ENCODE results near the gene FGF21.

FGF21 gene, protein sequence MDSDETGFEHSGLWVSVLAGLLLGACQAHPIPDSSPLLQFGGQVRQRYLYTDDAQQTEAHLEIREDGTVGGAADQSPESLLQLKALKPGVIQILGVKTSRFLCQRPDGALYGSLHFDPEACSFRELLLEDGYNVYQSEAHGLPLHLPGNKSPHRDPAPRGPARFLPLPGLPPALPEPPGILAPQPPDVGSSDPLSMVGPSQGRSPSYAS

DNA sequence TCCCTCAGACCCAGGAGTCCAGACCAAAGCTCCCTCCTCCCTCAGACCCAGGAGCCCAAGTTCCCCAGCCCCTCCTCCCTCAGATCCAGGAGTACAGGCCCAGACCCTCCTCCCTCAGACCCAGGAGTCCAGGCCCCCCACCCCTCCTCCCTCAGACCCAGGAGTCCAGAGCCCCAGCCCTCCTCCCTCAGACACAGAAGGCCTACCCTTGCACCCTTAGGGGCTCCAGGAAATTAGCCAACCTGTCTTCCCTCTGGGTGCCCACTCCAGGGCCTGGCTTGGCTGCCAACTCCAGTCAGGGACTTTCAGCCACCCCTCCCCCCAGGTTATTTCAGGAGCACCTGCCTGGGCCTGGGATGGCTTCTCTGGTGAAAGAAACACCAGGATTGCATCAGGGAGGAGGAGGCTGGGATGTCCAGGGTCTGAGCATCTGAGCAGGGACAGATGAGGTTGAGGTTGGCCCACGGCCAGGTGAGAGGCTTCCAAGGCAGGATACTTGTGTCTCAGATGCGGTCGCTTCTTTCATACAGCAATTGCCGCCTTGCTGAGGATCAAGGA, at the start of gene FGF21:
TSS of gene FGF21 (plus strand) at position 441 of the 558 bp plus-strand sequence. CDS start 713 bp downstream, outside the sequence.
- TF ChIP-seq, protein P1, sequence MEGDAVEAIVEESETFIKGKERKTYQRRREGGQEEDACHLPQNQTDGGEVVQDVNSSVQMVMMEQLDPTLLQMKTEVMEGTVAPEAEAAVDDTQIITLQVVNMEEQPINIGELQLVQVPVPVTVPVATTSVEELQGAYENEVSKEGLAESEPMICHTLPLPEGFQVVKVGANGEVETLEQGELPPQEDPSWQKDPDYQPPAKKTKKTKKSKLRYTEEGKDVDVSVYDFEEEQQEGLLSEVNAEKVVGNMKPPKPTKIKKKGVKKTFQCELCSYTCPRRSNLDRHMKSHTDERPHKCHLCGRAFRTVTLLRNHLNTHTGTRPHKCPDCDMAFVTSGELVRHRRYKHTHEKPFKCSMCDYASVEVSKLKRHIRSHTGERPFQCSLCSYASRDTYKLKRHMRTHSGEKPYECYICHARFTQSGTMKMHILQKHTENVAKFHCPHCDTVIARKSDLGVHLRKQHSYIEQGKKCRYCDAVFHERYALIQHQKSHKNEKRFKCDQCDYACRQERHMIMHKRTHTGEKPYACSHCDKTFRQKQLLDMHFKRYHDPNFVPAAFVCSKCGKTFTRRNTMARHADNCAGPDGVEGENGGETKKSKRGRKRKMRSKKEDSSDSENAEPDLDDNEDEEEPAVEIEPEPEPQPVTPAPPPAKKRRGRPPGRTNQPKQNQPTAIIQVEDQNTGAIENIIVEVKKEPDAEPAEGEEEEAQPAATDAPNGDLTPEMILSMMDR (IDR thresholded peaks at IDR 0.05; ENCODE audit: low read depth, low read length, missing control alignments): no peak
- DNase-seq (ENCODE audit: extremely low read depth, low read depth): no peak
- H3K4me3 ChIP-seq (replicated peaks; ENCODE audit: low read depth, low read length): no peak within 1 kb of the TSS

DNA sequence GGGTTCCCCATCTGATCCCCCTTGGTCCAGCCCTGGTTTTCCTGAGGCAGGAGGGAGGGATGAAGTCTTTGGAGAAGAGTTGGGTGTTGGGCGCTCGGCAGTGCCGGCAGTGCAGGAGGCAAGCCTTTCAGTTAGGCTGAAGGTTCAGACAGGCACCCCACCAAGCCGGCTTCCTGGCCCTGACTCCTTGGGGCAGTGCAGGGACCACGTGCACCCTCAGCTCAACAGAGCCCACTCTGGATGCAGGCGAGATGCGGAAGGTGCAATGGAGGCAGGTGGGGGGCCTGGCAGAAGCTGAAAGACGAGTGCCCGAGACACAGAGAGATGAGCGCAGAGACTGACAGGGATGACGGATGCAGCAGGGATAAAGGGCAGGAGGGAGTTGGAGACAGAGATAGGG, 46.9 kb upstream of the FGF21 start:
- no peak for DNase-seq (ENCODE audit: extremely low read depth, low read depth)
- no peak overlapping the region for H3K4me3 ChIP-seq (replicated peaks; ENCODE audit: low read depth, low read length)
- TF ChIP-seq, protein P1 (IDR thresholded peaks at IDR 0.05; ENCODE audit: low read depth, low read length, missing control alignments): no peak

DNA sequence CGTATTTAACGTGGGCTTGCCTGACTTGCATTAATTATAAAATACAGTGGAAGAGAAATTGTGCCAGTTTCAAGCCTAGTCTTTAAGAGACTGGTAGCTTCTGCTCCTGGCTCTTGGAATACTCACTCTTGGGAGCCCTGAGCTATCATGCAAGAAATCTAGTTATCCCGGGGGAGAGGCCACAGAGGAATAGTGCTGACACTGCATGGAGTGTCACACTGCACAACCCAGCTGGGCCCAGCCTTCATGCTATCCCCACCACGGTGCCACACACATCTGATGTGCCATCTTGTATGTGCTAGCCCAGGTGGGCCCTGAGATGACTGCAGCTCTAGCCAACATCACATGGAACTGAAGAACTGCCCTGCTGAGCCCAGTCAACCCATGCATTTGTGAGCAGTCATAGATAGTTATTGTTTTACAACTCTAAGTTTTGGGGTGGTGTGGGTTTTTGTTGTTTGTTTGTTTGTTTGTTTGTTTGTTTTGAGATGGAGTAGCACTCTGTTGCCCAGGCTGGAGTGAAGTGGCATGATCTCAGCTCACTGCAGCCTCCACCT, 44.1 kb upstream of the FGF21 start:
- H3K4me3 ChIP-seq (replicated peaks; ENCODE audit: low read depth, low read length): no peak overlapping the region
- TF ChIP-seq, protein P1 (IDR thresholded peaks at IDR 0.05; ENCODE audit: low read depth, low read length, missing control alignments): no peak
- no peak for DNase-seq (ENCODE audit: extremely low read depth, low read depth)

DNA sequence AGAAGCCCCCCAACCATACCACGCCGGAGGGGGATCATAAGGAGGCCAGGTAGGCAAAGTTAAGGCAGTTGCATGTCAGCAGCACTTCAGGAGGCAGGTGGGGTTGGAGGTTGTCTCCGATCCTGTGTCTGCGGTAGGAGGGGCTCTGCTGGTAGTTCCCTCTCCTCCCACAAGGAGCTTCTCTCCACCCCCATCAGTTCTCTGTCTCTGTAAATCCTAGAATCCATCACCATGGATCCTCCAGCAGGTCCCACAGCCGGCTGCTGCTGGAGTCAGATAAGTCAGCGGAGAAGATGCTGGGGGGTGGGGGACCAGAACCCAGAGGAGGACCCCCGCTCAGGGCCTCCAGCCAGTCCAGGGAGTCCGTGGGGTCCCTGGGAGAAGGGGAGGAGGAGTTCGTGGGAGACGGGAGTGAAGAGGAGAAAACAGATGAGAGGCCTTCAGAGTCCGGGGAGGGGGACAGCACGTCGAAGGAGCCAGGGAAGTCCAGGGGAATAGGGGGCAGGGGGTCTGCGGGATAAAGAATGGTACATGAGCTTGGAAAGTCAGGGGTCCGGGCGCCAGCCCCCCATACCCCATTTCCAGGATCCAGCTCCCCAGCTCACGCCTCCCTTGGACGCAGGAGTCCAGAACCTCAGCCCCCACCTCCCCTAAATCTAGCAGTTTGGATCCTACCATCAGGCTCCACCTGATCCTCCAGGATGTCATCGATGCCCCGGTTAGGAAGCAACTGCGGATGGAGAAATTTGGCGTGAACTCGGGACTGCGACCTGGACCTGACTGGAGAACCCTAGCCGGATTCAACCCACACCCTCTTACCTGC, 42.1 kb upstream of the FGF21 start:
- peak overlapping the region; percentile 77 for H3K4me3 ChIP-seq (replicated peaks; ENCODE audit: low read depth, low read length)
- no peak for DNase-seq (ENCODE audit: extremely low read depth, low read depth)
- TF ChIP-seq, protein P1 (IDR thresholded peaks at IDR 0.05; ENCODE audit: low read depth, low read length, missing control alignments): no peak

DNA sequence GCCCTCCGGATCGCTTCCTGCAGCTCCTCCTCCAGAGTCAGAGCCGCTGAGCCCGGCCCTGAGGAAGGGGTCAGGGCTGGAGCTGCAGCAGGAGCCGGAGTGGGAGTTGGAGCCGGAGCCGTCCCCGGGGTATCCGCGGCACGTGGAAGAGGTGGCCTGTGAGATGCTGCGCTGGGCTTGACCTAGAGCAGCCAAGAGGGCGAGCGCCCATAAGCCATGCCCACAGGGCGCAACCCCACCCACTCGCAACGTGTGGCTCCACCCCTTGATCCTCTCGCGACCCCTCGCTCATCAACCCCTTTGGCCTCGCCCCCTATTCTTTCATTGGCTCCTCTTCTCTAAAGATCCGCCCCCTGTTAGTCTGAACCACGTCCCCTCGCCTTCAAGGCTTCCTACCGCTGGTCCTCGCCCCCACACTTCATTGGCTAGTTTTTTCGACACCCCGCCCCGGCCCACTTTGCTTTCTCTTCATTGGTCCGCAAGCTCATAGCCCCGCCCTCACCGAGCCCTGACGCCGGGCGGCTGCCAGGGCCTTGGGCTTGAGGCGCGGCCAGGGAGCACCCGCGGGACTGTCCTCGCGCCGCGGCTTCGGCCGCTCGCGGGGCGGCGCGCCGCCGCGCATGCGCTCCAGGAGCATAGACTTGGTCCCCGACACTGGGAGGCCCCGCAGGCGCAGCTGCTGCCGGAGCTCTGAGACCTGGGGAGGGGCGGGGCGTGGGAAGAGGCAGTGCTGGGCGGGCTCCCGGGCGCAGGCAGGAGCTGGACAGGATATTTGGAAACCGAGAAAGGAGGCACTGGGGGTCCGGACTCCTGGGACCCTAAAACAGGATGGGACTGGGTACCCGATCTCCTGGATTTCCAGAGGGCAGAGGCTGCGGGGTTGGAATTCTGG, 41.2 kb upstream of the FGF21 start:
- TF ChIP-seq, protein P1 (IDR thresholded peaks at IDR 0.05; ENCODE audit: low read depth, low read length, missing control alignments): no peak
- H3K4me3 ChIP-seq (replicated peaks; ENCODE audit: low read depth, low read length): peak overlapping the region; percentile 77
- peak; percentile 98 for DNase-seq (ENCODE audit: extremely low read depth, low read depth)
